NCI-H82 (cell line): Measurements from ENCODE around the gene FOXO3B.
"Not testable (repeated sequence)": the region's sequence is repeated elsewhere in the genome, so short reads cannot be mapped to it uniquely, and the experiment has no call there.

Experiments
- DNase-seq: peaks from one replicate; lab custom pipeline; 2025; lab: John Stamatoyannopoulos, UW

The FOXO3B gene

GRCh38 chr17:18681767-18682571 is at the start of gene FOXO3B:
Gene FOXO3B (minus strand): TSS chr17:18682314. CDS start chr17:18681651, 663 bp downstream.
- peak; percentile 99 for DNase-seq

GRCh38 chr17:18723509-18723908 is 41.4 kb upstream of the FOXO3B start:
- DNase-seq = not testable (repeated sequence)

- not testable (repeated sequence) for DNase-seq
These were observed 40.5 kb upstream of the FOXO3B start for GRCh38 chr17:18722612-18723011.

GRCh38 chr17:18721775-18722547 is 39.8 kb upstream of the FOXO3B start:
- not testable (repeated sequence) for DNase-seq

- not testable (repeated sequence) for DNase-seq
These were observed 37.5 kb upstream of the FOXO3B start for GRCh38 chr17:18719428-18720110.

GRCh38 chr17:18718643-18719427 is 36.7 kb upstream of the FOXO3B start:
- not testable (repeated sequence) for DNase-seq

GRCh38 chr17:18712354-18712999 is 30.4 kb upstream of the FOXO3B start:
- peak; percentile 78 for DNase-seq

GRCh38 chr17:18708215-18708614 is 26.1 kb upstream of the FOXO3B start:
- not testable (repeated sequence) for DNase-seq

- DNase-seq = not testable (repeated sequence)
These were observed 23.8 kb upstream of the FOXO3B start for GRCh38 chr17:18705955-18706354.

GRCh38 chr17:18698473-18699103 is 16.5 kb upstream of the FOXO3B start:
- DNase-seq = not testable (repeated sequence)

GRCh38 chr17:18695143-18695542 is 13.0 kb upstream of the FOXO3B start:
- not testable (repeated sequence) for DNase-seq

- not testable (repeated sequence) for DNase-seq
These were observed 554 bp upstream of the FOXO3B start for GRCh38 chr17:18682668-18683067.

GRCh38 chr17:18677381-18677780 is 4.7 kb downstream of the FOXO3B start:
- not testable (repeated sequence) for DNase-seq

GRCh38 chr17:18676928-18677327 is 5.2 kb downstream of the FOXO3B start:
- DNase-seq = not testable (repeated sequence)

GRCh38 chr17:18672395-18673227 is 9.5 kb downstream of the FOXO3B start:
- DNase-seq = not testable (repeated sequence)

- DNase-seq = not testable (repeated sequence)
These were observed 13.5 kb downstream of the FOXO3B start for GRCh38 chr17:18668625-18669024.

- not testable (repeated sequence) for DNase-seq
These were observed 14.6 kb downstream of the FOXO3B start for GRCh38 chr17:18667535-18667934.

- DNase-seq = not testable (repeated sequence)
These were observed 15.8 kb downstream of the FOXO3B start for GRCh38 chr17:18666326-18666725.

- not testable (repeated sequence) for DNase-seq
These were observed 20.0 kb downstream of the FOXO3B start for GRCh38 chr17:18661924-18662624.
